GM12878 (cell line): ENCODE measurements around the gene DNHD1.

ENCODE experiments used
- ETV6 ChIP-seq, 2 experiments: fragments of 450-650 bp in 1 of 2; IDR thresholded peaks in 1 of 2; conservative IDR thresholded peaks in 1 of 2; 2 replicates each; pipeline ENCODE4 v1.6.1; 2014; ENCODE audit warnings: antibody characterized with exemption in 1 of 2, borderline replicate concordance in 1 of 2, low read depth in 1 of 2, mild to moderate bottlenecking in 1 of 2, moderate library complexity in 1 of 2
- EZH2 ChIP-seq: IDR thresholded peaks from 2 replicates; pipeline ENCODE4 v1.6.1; 2012; ENCODE audit warnings: low read depth, mild to moderate bottlenecking, control low read depth, inconsistent platforms, low read length, borderline replicate concordance; ENCODE audit not compliant: control insufficient read depth
- FOS ChIP-seq: IDR thresholded peaks from 3 replicates; pipeline ENCODE4 v1.6.1; 2011; ENCODE audit warnings: borderline replicate concordance; ENCODE audit not compliant: insufficient read length; ENCODE audit errors: extremely low read depth
- IRF4 ChIP-seq: IDR thresholded peaks from 2 replicates; pipeline ENCODE4 v1.6.1; 2011; ENCODE audit warnings: low read depth, low read length
- POLR2A ChIP-seq: IDR thresholded peaks from 2 replicates; pipeline ENCODE4 v1.6.1; 2011; ENCODE audit warnings: low read depth, mild to moderate bottlenecking, low read length
- POLR2AphosphoS5 ChIP-seq: IDR thresholded peaks from 2 replicates; pipeline ENCODE4 v1.6.1; 2011; ENCODE audit warnings: mild to moderate bottlenecking, low read length, inconsistent platforms
- RAD21 ChIP-seq: IDR thresholded peaks from 2 replicates; pipeline ENCODE4 v1.6.1; 2011; ENCODE audit warnings: mild to moderate bottlenecking, low read depth, low read length, moderate library complexity; ENCODE audit not compliant: insufficient read depth
- SIN3A ChIP-seq: IDR thresholded peaks from 2 replicates; pipeline ENCODE4 v1.6.1; 2012; ENCODE audit warnings: low read depth, low read length, improper control_type of control experiment
- SMC3 ChIP-seq: IDR thresholded peaks from 2 replicates; pipeline ENCODE4 v1.6.1; 2011; ENCODE audit warnings: low read length, improper control_type of control experiment, borderline replicate concordance
- SREBF2 ChIP-seq: IDR thresholded peaks from 2 replicates; pipeline ENCODE4 v1.6.1; 2012; ENCODE audit warnings: mild to moderate bottlenecking, low read length
- TAF1 ChIP-seq: IDR thresholded peaks from 2 replicates; pipeline ENCODE4 v1.6.1; 2011; ENCODE audit warnings: mild to moderate bottlenecking, low read depth, low read length, borderline replicate concordance
- ZNF384 ChIP-seq: IDR thresholded peaks from 2 replicates; pipeline ENCODE4 v1.6.1; 2012; ENCODE audit warnings: low read depth, mild to moderate bottlenecking, low read length, improper control_type of control experiment, borderline replicate concordance
- TF ChIP-seq, protein P1 (sequence below), 3 experiments: IDR thresholded peaks in 2 of 3; conservative IDR thresholded peaks in 1 of 3; 2 replicates each; pipeline ENCODE4 v1.5.1; 2011; ENCODE audit warnings: low read depth in 3 of 3, low read length in 3 of 3, mild to moderate bottlenecking in 3 of 3, control low read depth in 2 of 3, moderate library complexity in 2 of 3, inconsistent platforms in 1 of 3, mixed read lengths in 1 of 3; ENCODE audit not compliant: control insufficient read depth in 2 of 3, insufficient read depth in 1 of 3; ENCODE audit errors: extremely low read depth in 1 of 3
- TF ChIP-seq, protein P2 (sequence below): fragments of 450-650 bp; IDR thresholded peaks from 2 replicates; pipeline ENCODE4 v1.6.1; 2017; ENCODE audit warnings: mild to moderate bottlenecking

GRCh38 chr11:6455070-6455469 lies 42.0 kb upstream of the DNHD1 start:
- TF ChIP-seq FOS = no peak
- no peak for TF ChIP-seq TAF1
- no peak for TF ChIP-seq RAD21
- no peak for TF ChIP-seq SREBF2
- TF ChIP-seq, protein P1, sequence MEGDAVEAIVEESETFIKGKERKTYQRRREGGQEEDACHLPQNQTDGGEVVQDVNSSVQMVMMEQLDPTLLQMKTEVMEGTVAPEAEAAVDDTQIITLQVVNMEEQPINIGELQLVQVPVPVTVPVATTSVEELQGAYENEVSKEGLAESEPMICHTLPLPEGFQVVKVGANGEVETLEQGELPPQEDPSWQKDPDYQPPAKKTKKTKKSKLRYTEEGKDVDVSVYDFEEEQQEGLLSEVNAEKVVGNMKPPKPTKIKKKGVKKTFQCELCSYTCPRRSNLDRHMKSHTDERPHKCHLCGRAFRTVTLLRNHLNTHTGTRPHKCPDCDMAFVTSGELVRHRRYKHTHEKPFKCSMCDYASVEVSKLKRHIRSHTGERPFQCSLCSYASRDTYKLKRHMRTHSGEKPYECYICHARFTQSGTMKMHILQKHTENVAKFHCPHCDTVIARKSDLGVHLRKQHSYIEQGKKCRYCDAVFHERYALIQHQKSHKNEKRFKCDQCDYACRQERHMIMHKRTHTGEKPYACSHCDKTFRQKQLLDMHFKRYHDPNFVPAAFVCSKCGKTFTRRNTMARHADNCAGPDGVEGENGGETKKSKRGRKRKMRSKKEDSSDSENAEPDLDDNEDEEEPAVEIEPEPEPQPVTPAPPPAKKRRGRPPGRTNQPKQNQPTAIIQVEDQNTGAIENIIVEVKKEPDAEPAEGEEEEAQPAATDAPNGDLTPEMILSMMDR (IDR thresholded peaks at IDR 0.05 in 2 of 3, conservative IDR thresholded peaks at IDR 0.05 in 1 of 3; ENCODE audit: control insufficient read depth in 2 of 3, extremely low read depth in 1 of 3, insufficient read depth in 1 of 3, low read depth in 3 of 3, low read length in 3 of 3) = no peak
- no peak for TF ChIP-seq ETV6 (conservative IDR thresholded peaks at IDR 0.05 in 1 of 2, IDR thresholded peaks at IDR 0.05 in 1 of 2; ENCODE audit: borderline replicate concordance in 1 of 2, low read depth in 1 of 2)
- TF ChIP-seq IRF4 = no peak
- TF ChIP-seq POLR2A = no peak
- TF ChIP-seq EZH2 = no peak
- no peak for TF ChIP-seq SMC3
- no peak for TF ChIP-seq POLR2AphosphoS5
- TF ChIP-seq, protein P2, sequence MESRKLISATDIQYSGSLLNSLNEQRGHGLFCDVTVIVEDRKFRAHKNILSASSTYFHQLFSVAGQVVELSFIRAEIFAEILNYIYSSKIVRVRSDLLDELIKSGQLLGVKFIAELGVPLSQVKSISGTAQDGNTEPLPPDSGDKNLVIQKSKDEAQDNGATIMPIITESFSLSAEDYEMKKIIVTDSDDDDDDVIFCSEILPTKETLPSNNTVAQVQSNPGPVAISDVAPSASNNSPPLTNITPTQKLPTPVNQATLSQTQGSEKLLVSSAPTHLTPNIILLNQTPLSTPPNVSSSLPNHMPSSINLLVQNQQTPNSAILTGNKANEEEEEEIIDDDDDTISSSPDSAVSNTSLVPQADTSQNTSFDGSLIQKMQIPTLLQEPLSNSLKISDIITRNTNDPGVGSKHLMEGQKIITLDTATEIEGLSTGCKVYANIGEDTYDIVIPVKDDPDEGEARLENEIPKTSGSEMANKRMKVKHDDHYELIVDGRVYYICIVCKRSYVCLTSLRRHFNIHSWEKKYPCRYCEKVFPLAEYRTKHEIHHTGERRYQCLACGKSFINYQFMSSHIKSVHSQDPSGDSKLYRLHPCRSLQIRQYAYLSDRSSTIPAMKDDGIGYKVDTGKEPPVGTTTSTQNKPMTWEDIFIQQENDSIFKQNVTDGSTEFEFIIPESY = no peak
- TF ChIP-seq SIN3A = no peak
- TF ChIP-seq ZNF384 = no peak
